HEK293 (cell line): ENCODE measurements around the gene RPL13A.

Source experiments
- CTCF ChIP-seq: fragments of 450-650 bp; formaldehyde crosslinking; IDR thresholded peaks from 2 replicates; pipeline ENCODE4 v1.5.1; 2016; ENCODE audit warnings: missing biosample characterization, missing genetic modification characterization
- HOXA7 ChIP-seq: sonication (generic); formaldehyde crosslinking; IDR thresholded peaks from 2 replicates; pipeline ENCODE4 v1.8.1; 2022; ENCODE audit warnings: missing genetic modification reagents, borderline replicate concordance
- KLF10 ChIP-seq: fragments of 450-650 bp; IDR thresholded peaks from 2 replicates; pipeline ENCODE4 v1.5.1; 2018; ENCODE audit warnings: missing biosample characterization, mild to moderate bottlenecking, missing genetic modification characterization
- ZNF777 ChIP-seq: fragments of 450-650 bp; formaldehyde crosslinking; IDR thresholded peaks from 2 replicates; pipeline ENCODE4 v1.5.1; 2017; ENCODE audit warnings: missing biosample characterization, missing genetic modification characterization, borderline replicate concordance

- TF ChIP-seq ZNF777 (tag by site-specific recombination) (no peak), HOXA7 (CRISPR knock-in tag) (no peak), KLF10 (no peak), CTCF (tag by site-specific recombination) (no peak)
Observed at GRCh38 chr19:49499030-49499670, 11.7 kb downstream of the RPL13A start.
